HEK293 (cell line): ENCODE results near the gene SETD1B.
A peak's percentile ranks its signal among the peaks of the same experiment; 100 is the strongest.

Source experiments
- CTCF ChIP-seq: fragments of 450-650 bp; formaldehyde crosslinking; IDR thresholded peaks from 2 replicates; pipeline ENCODE4 v1.5.1; 2016; ENCODE audit warnings: missing biosample characterization, missing genetic modification characterization
- HOXD13 ChIP-seq: sonication (generic); formaldehyde crosslinking; IDR thresholded peaks from 2 replicates; pipeline ENCODE4 v1.8.0; 2022; ENCODE audit warnings: missing genetic modification reagents, borderline replicate concordance
- KLF16 ChIP-seq: fragments of 450-650 bp; formaldehyde crosslinking; IDR thresholded peaks from 2 replicates; pipeline ENCODE4 v1.5.1; 2017; ENCODE audit warnings: missing biosample characterization, missing genetic modification characterization
- KLF9 ChIP-seq: fragments of 450-650 bp; formaldehyde crosslinking; IDR thresholded peaks from 2 replicates; pipeline ENCODE4 v1.5.1; 2016; ENCODE audit warnings: missing biosample characterization, missing genetic modification characterization, low read depth
- ZNF398 ChIP-seq: fragments of 450-650 bp; formaldehyde crosslinking; IDR thresholded peaks from 2 replicates; pipeline ENCODE4 v1.5.1; 2017; ENCODE audit warnings: missing biosample characterization, missing genetic modification characterization
- ZNF549 ChIP-seq: fragments of 450-650 bp; IDR thresholded peaks from 2 replicates; pipeline ENCODE4 v1.5.1; 2018; ENCODE audit warnings: missing biosample characterization, missing genetic modification characterization, mild to moderate bottlenecking, inconsistent platforms, moderate library complexity
- ZNF670 ChIP-seq: fragments of 450-650 bp; formaldehyde crosslinking; IDR thresholded peaks from 2 replicates; pipeline ENCODE4 v1.5.1; 2016; ENCODE audit warnings: missing biosample characterization, missing genetic modification characterization, low read depth

DNA sequence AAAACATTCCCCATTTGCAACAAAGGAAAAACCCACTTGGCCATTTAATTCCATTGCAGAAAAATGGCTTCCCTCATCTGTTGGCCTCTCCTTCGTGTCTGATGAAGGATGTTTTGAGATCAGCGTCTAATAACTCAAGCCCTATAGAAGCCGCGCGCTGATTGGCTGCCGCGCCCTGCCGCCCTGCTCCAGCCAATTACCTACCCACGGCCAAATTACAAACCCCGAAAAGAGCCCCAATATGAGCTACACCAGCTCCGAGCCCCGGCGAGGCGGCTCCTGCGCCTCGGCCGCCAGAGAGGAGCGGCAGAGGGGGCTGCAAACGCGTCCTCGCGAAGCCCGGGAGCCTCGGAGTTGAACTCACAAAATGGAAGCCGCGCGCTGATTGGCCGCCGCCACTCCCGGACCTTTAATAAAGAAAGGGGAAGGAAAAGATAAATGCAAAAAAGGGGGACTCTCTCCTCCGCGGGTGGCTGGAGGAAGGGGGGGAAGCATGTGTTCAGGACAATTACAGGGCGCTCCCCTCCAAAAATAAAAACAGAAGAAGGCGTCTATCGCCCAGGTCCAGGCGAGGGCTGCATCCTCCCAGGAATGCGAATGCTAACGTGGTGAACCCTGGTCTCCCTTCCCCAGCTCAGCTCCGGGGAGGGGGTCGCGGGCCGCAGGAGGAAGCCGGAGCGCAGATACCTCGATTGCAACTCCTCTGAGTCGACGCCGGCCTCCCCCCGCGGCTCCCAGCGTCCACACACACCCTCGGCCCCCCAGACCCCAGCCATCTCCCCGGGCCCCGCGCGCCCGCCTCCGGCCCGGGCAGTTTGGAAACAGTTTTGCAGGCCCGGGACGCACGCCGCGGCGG lies 738 bp upstream of the SETD1B start:
- TF ChIP-seq CTCF (tag by site-specific recombination) (peak; percentile 19; the same call in 1 of the 2 replicates), ZNF549 (no peak), ZNF670 (tag by site-specific recombination) (no peak), KLF16 (tag by site-specific recombination) (0 out of 2 replicates have a peak, but pooled peaks have one; percentile 43), HOXD13 (CRISPR knock-in tag) (no peak), ZNF398 (tag by site-specific recombination) (peak; percentile 98), KLF9 (0 out of 2 replicates have a peak, but pooled peaks have one; percentile 12)
